ENCODE measurements around the gene RASL12. TPM values are rescaled to one million over a fixed set of nuclear protein-coding genes. Genes with fewer than 3 reads are reported as not detected.
"Not testable (repeated sequence)": the region's sequence is repeated elsewhere in the genome, so short reads cannot be mapped to it uniquely, and the experiment has no call there.

The RASL12 gene
- total RNA-seq, 2 experiments from 2014 or later = not detected

DNA sequence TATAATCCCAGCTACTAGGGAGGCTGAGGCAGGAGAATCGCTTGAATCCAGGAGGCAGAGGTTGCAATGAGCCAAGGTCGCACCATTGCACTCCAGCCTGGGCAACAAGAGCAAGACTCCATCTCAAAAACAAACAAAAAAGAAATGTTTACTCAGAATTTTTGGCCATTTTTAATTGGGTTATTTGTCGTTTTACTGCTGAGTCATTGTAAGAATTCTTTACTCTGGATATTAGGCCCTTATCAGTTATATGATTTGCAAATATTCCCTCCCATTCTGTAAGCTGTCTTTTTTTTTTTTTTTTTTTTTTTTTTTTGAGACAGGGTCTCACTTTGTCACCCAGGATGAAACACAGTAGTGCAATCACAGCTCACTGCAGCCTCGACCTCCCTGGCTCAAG, 56.6 kb downstream of the RASL12 start:
- not testable (repeated sequence) for H3K27ac Mint-ChIP-seq, H3K4me3 Mint-ChIP-seq, DNase-seq, H3K27me3 Mint-ChIP-seq, H3K4me1 Mint-ChIP-seq, H3K9me3 Mint-ChIP-seq
- peaks cover 49% of the 10 kb centered on the region for H3K36me3 Mint-ChIP-seq (ENCODE audit: low read depth)
- CTCF ChIA-PET = interaction anchor here (0.6 kb wide), 1 partner anchor 1843 kb away, joined by 4 read pairs; no protein-coding TSS in a partner anchor
- POLR2A ChIA-PET = interaction anchor here (1.1 to 1.3 kb wide), 2 partner anchors 17 to 21 kb away, joined by 3 to 5 read pairs; partner anchors contain the start of gene SPG21

DNA sequence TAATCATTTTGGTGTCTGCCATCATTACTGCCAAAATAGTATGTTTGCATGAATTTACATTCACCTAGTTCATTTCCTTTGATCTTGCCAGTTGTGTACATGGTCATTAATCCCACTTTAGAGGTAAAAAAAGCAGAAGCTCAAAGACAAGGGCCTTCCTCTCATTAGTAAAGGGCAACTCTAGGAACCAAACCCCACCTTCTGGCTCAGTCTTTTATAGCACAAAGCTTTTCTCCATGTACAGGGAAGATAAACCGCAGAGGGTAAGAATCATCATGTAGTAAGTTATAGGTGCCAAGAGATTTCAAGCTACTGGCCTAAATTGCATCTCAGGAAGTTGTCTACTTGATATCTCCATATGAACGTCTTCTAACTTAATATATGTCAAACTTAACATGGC, 58.8 kb downstream of the RASL12 start:
- no peak overlapping the region for H3K4me3 Mint-ChIP-seq
- peaks cover 4% of the 10 kb centered on the region for H3K9me3 Mint-ChIP-seq
- ChIA-PET CTCF (interaction anchor here (1.0 to 1.7 kb wide), 5 partner anchors 9 to 174 kb away, joined by 3 to 6 read pairs (median 3); partner anchors contain the start of gene SPG21), POLR2A (no interaction called here)
- peaks cover 35% of the 10 kb centered on the region for H3K36me3 Mint-ChIP-seq (ENCODE audit: low read depth)
- DNase-seq = no peak
- H3K27ac Mint-ChIP-seq = no peak overlapping the region
- no peaks in the 10 kb centered on the region for H3K27me3 Mint-ChIP-seq
- H3K4me1 Mint-ChIP-seq = peaks cover 1% of the 10 kb centered on the region

DNA sequence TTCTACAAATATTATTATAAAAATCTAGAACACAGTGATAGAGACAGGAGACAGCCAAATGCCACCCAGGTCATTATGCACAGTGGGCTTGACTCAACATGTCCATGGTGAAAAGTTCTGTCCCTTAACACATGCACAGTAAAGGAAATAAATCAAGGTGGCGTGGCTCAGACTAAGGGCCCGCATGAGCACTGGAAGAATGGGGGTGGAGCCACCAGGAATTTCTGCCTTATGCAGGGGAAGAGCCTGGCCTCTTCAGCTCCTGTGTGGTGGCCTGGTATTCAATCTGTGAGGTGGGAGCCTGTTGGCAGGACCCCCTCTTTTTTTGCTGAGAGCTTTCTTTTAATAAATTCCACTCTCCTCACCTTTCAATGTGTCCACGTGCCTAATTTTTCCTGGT, 60.9 kb downstream of the RASL12 start:
- POLR2A ChIA-PET = no interaction called here
- H3K36me3 Mint-ChIP-seq (ENCODE audit: low read depth) = peaks cover 22% of the 10 kb centered on the region

GRCh38 chr15:65004993-65005392, 62.8 kb downstream of the RASL12 start:
- CTCF ChIA-PET = no interaction called here

More for the DNA sequence above, 60.9 kb downstream of the RASL12 start:
- no peak for DNase-seq
- no peaks in the 10 kb centered on the region for H3K27me3 Mint-ChIP-seq
- CTCF ChIA-PET = no interaction called here
- H3K9me3 Mint-ChIP-seq = no peaks in the 10 kb centered on the region
- H3K4me3 Mint-ChIP-seq = no peak overlapping the region
- H3K27ac Mint-ChIP-seq = no peak overlapping the region
- peaks cover 1% of the 10 kb centered on the region for H3K4me1 Mint-ChIP-seq

More at GRCh38 chr15:65004993-65005392, 62.8 kb downstream of the RASL12 start:
- Mint-ChIP-seq H3K36me3 (ENCODE audit: low read depth) (peaks cover 7% of the 10 kb centered on the region), H3K4me3 (no peak overlapping the region), H3K9me3 (no peaks in the 10 kb centered on the region), H3K27ac (no peak overlapping the region), H3K4me1 (peaks cover 1% of the 10 kb centered on the region), H3K27me3 (no peaks in the 10 kb centered on the region)
- no peak for DNase-seq
- POLR2A ChIA-PET = no interaction called here

Other genes with a start within 250 kb of the RASL12 start
- gene PIF1, start 242.3 kb downstream of the RASL12 start, total RNA-seq = 10 to 100 TPM; 46.1 to 49.1 TPM
- gene PLEKHO2, start 226.1 kb downstream of the RASL12 start, total RNA-seq = 10 to 100 TPM; 32.9 to 33.1 TPM
- gene ANKDD1A, start 156.1 kb downstream of the RASL12 start, total RNA-seq = 10 to 100 TPM; 14.2 to 15.1 TPM
- 10 to 100 TPM; 55.6 to 57.2 TPM for gene SPG21, start 78.1 kb downstream of the RASL12 start, total RNA-seq
- 10 to 100 TPM; 13.3 to 15.5 TPM for gene MTFMT, start 38.4 kb downstream of the RASL12 start, total RNA-seq
- not detected for gene SLC51B, start 22.6 kb downstream of the RASL12 start, total RNA-seq
- not detected for gene KBTBD13, start 8.8 kb upstream of the RASL12 start, total RNA-seq
- 1 to 10 TPM; 3.0 to 3.3 TPM for gene UBAP1L, start 47.2 kb upstream of the RASL12 start, total RNA-seq
- 10 to 100 TPM; 37.8 to 38.9 TPM for gene PDCD7, start 65.8 kb upstream of the RASL12 start, total RNA-seq
- 10 to 100 TPM; 48.5 to 57.8 TPM for gene CLPX, start 117.4 kb upstream of the RASL12 start, total RNA-seq
- gene CILP, start 143.5 kb upstream of the RASL12 start, total RNA-seq = not detected
- 10 to 100 TPM; 14.9 to 15.7 TPM for gene PARP16, start 218.9 kb upstream of the RASL12 start, total RNA-seq
- gene RNU5A-1, start 228.1 kb upstream of the RASL12 start, total RNA-seq = not detected
- gene RNU5B-1, start 236.7 kb upstream of the RASL12 start, total RNA-seq = 10 to 100 TPM in 1 of 2 experiments, not detected in 1; 12.9 TPM